Left ventricle myocardium superior (tissue), 1 donor: ENCODE measurements around the gene COL9A2. TPM values are rescaled to one million over a fixed set of nuclear protein-coding genes. Genes with fewer than 3 reads are reported as not detected.
A peak's percentile ranks its signal among the peaks of the same experiment; 100 is the strongest.
"Not testable (repeated sequence)": the region's sequence is repeated elsewhere in the genome, so short reads cannot be mapped to it uniquely, and the experiment has no call there.

Source experiments
- ATAC-seq: fragments of 200-7000 bp; cut with Tn5 transposase; one replicate; pipeline ENCODE4 v1.9.1; 2020; ENCODE audit warnings: mild to moderate bottlenecking, moderate library complexity
- DNase-seq: peaks from one replicate; pipeline ENCODE4 v3.0.0-alpha.2; 2020
- intact Hi-C: fragments of 100-400 bp; cut with micrococcal nuclease; formaldehyde crosslinking; loops from one replicate; pipeline ENCODE4 v1.11.0; 2022
- long read RNA-seq: library from polyadenylated mRNA; unstranded; transcript quantifications from one replicate; pipeline ENCODE4 v2.0.0, GENCODE V29; 2021
- total RNA-seq: library from RNA; stranded (reverse); fragmentation: NEBNext Ultra II Directional; extraction: Animal tissue kit (Norgen Biotek cat#: 25700); gene quantifications from one replicate; pipeline ENCODE4 v1.2.1, GENCODE V29; 2021
- donor health status: DM: no; HTN: yes; CAD: no; lungs with severe emphysema.

Gene COL9A2
- total RNA-seq: 0.45 TPM
- long read RNA-seq, partial matches to known transcripts: 0 of 2 reads
- long read RNA-seq, other reads (novel, unspliced or antisense): 2 of 2 reads

- ATAC-seq (peak; percentile 62), DNase-seq (peak; percentile 60)
- intact Hi-C loops: no loop called here
Observed at GRCh38 chr1:40316595-40317393, at the start of gene COL9A2. COL9A2 (minus strand) TSS chr1:40317286; CDS start chr1:40317197, 89 bp downstream.

GRCh38 chr1:40363721-40364120 lies 46.6 kb upstream of the COL9A2 start:
- intact Hi-C loops: no loop called here
- DNase-seq: no peak
- ATAC-seq: no peak

DNA sequence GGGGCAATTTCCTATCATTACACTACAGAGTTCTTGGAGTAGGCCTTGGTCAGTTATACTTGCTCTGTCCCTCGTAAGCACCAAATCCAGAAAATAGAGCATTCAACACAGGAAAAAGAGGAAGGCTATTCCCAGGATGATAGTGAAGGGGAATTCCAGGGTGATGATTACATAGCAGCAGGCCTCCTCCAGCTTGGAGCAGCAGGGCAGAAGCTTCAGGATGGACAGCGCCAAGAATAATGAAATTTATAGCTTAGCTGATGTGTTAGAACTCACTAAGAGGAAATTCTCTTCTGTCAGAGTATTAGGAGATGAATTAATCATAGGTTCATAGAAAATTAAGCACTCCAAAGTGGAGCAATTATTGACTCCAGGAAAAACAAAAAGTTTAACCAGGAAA lies 45.6 kb upstream of the COL9A2 start:
- DNase-seq (no peak), ATAC-seq (no peak)
- intact Hi-C loops: no loop called here

- DNase-seq: no peak
- no peak for ATAC-seq
- intact Hi-C loops: no loop called here
Observed at GRCh38 chr1:40362199-40362598, 45.1 kb upstream of the COL9A2 start.

- no peak for DNase-seq
- no peak for ATAC-seq
- intact Hi-C loops: no loop called here
Observed at GRCh38 chr1:40361637-40362036, 44.6 kb upstream of the COL9A2 start.

GRCh38 chr1:40361201-40361600 lies 44.1 kb upstream of the COL9A2 start:
- no peak for ATAC-seq
- DNase-seq: no peak
- intact Hi-C loops: no loop called here

DNA sequence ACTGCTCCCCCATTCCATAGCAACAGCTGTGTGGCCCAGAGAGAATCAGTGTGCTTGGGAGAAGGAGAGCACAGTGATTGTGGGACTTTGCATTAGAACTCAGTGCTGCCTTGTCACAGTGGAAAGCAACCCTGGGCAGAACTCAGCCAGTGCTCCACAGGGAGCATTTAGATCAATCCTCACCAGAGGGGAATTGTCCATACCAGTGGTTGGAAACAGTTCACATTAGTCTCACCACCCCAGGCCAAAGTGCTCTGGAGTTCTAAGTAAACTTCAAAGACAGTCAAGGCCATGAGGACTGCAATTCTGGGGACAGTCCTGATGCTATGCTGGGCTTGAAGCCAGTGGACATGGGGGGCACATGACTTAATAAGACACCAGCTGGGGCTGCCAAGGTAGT lies 43.5 kb upstream of the COL9A2 start:
- intact Hi-C loops: no loop called here
- ATAC-seq: no peak
- DNase-seq: no peak

DNA sequence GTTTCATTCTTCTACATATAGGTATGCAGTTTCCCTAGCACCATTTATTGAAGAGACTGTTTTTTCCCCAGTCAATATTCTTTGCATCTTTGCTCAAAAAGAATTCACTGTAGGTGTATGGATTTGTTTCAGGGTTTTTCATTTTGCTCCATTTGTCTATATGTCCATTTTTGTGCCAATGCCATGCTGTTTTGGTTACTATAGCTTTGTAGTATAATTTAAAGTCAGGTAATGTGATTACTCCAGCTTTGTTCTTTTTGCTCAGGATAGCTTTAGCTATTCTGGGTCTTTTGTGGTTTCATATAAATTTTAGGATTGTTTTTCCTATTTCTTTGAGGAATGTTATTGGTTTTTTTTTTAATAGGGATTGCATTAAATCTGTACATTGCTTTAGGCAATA lies 40.5 kb upstream of the COL9A2 start:
- intact Hi-C loops: no loop called here
- no peak for ATAC-seq
- DNase-seq: no peak

GRCh38 chr1:40353082-40353481 lies 36.0 kb upstream of the COL9A2 start:
- intact Hi-C loops: no loop called here
- ATAC-seq (no peak), DNase-seq (no peak)

- intact Hi-C loops: no loop called here
Observed at GRCh38 chr1:40352126-40352525, 35.0 kb upstream of the COL9A2 start.

DNA sequence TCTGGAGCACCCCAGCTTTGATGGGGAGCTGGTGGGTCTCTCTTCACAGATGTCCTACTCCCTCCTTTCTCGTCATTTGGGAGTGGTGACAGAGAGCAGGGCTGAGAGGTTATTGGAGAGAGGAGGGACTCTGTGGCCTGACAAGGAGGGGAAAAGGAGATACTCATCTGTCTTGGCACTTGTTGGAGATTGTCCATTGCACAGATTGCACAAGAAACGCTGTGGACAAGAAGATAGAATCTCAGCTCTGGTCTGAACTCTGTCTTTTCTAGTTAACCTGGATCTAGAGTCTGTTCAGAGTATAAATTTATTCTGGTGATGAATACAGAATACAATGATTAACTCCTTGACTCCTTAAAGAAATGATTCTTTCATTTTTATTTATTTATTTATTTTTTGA lies 34.0 kb upstream of the COL9A2 start:
- no peak for ATAC-seq
- DNase-seq: no peak
- intact Hi-C loops: no loop called here

More at GRCh38 chr1:40352126-40352525, 35.0 kb upstream of the COL9A2 start:
- DNase-seq: no peak
- ATAC-seq: peak; percentile 57

DNA sequence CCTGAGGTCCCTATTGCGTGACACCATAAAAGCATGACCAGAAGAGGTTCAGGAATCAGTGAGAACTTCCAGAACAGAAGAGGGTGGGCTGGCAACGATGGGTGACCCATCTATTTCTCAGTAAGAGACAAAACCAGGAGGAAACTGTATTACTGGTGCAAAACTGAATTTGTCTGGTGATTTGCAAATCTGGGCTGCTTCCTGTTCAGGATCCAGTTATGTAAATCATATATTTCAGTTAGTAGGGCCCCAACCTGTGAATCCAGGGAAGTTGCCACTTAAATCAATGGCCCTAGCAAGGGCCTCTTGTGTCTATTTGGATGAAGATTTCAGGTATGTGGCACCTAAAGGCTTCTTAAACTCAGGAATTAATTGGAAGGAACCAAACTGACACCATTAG lies 33.3 kb upstream of the COL9A2 start:
- ATAC-seq (no peak), DNase-seq (no peak)
- intact Hi-C loops: no loop called here

DNA sequence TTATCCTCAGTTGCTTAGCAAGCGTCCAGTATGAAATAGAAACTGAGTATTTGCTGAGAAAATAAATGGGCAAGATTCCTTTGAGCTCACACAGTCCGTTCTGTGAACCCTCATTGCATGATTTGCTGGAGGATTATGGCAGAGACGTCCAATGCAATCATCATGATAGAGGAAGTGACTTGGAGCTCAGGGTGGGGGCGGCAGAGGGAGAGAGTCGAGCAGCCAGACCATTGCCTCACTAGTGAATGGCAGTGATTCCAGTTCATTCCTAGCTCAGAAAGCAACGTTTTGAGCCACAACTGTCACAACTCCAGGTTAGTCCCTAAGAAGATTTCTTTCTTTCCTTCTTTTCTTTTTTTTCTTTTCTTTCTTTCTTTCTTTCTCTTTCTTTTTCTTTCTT lies 27.5 kb upstream of the COL9A2 start:
- DNase-seq (peak; percentile 58), ATAC-seq (peak; percentile 65)
- intact Hi-C loops: loop anchor here (10.0 kb wide), 1 partner anchor 60 kb away; no protein-coding TSS in a partner anchor

- intact Hi-C loops: loop anchor here (10.0 kb wide), 1 partner anchor 62 kb away; no protein-coding TSS in a partner anchor
- not testable (repeated sequence) for DNase-seq, ATAC-seq
Observed at GRCh38 chr1:40342381-40342717, 25.3 kb upstream of the COL9A2 start.

DNA sequence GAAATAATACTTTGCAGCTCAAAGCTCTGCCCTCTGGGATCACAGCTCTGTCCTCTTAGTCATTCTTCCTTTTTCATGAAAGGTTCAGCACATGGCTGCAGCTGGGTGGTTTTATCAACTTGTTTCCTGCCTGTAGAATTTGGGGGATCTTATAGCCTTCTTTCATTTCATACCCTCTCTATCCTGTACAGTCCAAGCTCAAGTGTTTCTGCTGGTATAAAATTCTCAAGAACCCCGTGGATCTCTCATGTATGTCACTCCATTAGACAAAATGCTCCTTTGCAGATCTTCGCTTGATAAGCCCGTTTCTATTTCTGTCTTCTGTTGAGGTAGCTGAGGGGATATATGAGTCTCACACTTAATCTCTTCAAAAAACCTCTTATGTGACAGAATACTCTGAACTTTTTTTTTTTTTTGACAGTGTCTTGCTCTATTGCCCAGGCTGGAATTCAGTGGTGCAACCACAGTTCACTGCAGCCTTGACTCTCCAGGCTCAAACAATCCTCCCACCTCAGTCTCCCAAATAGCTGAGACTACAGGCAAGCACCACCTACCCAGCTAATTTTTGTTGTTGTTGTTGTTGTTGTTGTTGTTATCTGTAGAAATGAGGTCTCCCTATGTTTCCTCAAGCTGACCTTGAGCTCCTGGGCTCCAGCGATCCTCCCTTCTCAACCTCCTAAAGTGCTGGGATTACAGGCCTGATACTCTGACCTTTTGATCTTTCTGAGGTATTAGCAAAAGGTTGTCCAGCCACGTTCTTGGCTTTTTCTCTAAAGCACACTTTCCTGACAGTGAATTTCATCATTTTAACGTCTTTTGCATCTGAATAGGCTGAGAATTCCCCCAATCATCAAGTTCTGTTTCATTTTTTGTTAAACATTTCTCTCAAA lies 24.6 kb upstream of the COL9A2 start:
- DNase-seq: no peak
- no peak for ATAC-seq
- intact Hi-C loops: loop anchor here (10.0 kb wide), 1 partner anchor 63 kb away; no protein-coding TSS in a partner anchor

- ATAC-seq: peak; percentile 51
- intact Hi-C loops: loop anchor here (5.0 to 10.0 kb wide), 2 partner anchors 65 to 192 kb away; no protein-coding TSS in a partner anchor
- DNase-seq: no peak
Observed at GRCh38 chr1:40339420-40340323, 22.6 kb upstream of the COL9A2 start.

- DNase-seq (peak; percentile 87), ATAC-seq (peak; percentile 87)
- intact Hi-C loops: loop anchor here (5.0 kb wide), 1 partner anchor 192 kb away; no protein-coding TSS in a partner anchor
Observed at GRCh38 chr1:40338745-40339419, 21.8 kb upstream of the COL9A2 start.

DNA sequence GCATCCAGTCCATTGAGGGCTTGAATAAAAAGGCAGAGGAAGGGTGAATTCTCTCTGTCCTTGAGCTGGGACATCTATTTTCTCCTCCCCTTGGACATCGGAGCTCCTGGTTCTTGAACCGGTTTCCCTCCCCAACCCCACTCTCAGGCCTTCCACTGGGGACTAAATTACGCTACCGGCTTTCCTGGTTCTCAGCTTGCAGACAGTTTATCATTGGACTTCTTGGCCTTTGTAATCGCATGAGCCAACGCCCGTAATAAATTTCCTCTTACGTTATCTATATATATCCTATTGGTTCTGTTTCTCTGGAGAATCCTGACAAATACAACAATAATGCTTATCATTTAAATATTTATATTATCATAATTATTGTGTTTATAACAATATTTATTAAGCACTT lies 20.4 kb upstream of the COL9A2 start:
- DNase-seq (no peak), ATAC-seq (no peak)
- intact Hi-C loops: loop anchor here (5.0 kb wide), 1 partner anchor 190 kb away; no protein-coding TSS in a partner anchor
